GM23338 (cell line): ENCODE measurements around the gene SLC2A1. TPM values are rescaled to one million over a fixed set of nuclear protein-coding genes. Genes with fewer than 3 reads are reported as not detected.

ENCODE experiments used
- ATAC-seq: fragments of 200-7000 bp; cut with Tn5 transposase; 3 replicates; pipeline ENCODE4 v1.9.1; 2020
- DNase-seq: peaks from one replicate; pipeline ENCODE4 v3.0.0-alpha.2; 2015; ENCODE audit warnings: low spot score
- H2AFZ ChIP-seq: fragments of 200-600 bp; sonication (generic); 2 replicates; pipeline ENCODE4 v1.8.0; 2016; ENCODE audit warnings: antibody characterized with exemption, mild to moderate bottlenecking, moderate library complexity
- H3F3A ChIP-seq: fragments of 200-600 bp; sonication (generic); replicated peaks from 2 replicates; pipeline ENCODE4 v1.8.0; 2017; ENCODE audit warnings: antibody characterized with exemption, mixed run types, low read depth
- H3K27ac ChIP-seq: fragments of 200-600 bp; sonication (generic); 2 replicates; pipeline ENCODE4 v1.6.1; 2016; ENCODE audit warnings: low read depth
- H3K27me3 ChIP-seq: fragments of 200-600 bp; sonication (generic); 2 replicates; pipeline ENCODE4 v1.8.0; 2016; ENCODE audit warnings: mild to moderate bottlenecking, mixed run types, moderate library complexity; ENCODE audit not compliant: insufficient read depth
- H3K36me3 ChIP-seq: fragments of 200-600 bp; sonication (generic); 2 replicates; pipeline ENCODE4 v1.8.0; 2016; ENCODE audit warnings: mild to moderate bottlenecking; ENCODE audit not compliant: insufficient read depth
- H3K4me1 ChIP-seq: fragments of 200-600 bp; sonication (generic); 2 replicates; pipeline ENCODE4 v1.8.0; 2016; ENCODE audit warnings: mild to moderate bottlenecking, moderate library complexity; ENCODE audit not compliant: insufficient read depth
- H3K4me2 ChIP-seq: fragments of 200-600 bp; sonication (generic); 2 replicates; pipeline ENCODE4 v1.7.1; 2017; ENCODE audit warnings: mixed run types
- H3K4me3 ChIP-seq: fragments of 200-600 bp; sonication (generic); 2 replicates; pipeline ENCODE4 v1.6.1; 2016; ENCODE audit warnings: mixed run types
- H3K79me2 ChIP-seq: fragments of 200-600 bp; sonication (generic); replicated peaks from 2 replicates; pipeline ENCODE4 v1.8.0; 2017; ENCODE audit warnings: mild to moderate bottlenecking; ENCODE audit not compliant: insufficient read depth
- H3K9me2 ChIP-seq: fragments of 200-600 bp; sonication (generic); 2 replicates; pipeline ENCODE4 v1.8.0; 2017; ENCODE audit not compliant: insufficient read depth
- H4K20me1 ChIP-seq: fragments of 200-600 bp; sonication (generic); replicated peaks from 2 replicates; pipeline ENCODE4 v1.8.0; 2017; ENCODE audit warnings: mild to moderate bottlenecking; ENCODE audit not compliant: insufficient read depth
- H3K27ac Mint-ChIP-seq: 2 replicates; pipeline ENCODE4 v1.8.0; 2020; ENCODE audit warnings: inconsistent platforms, mild to moderate bottlenecking, moderate library complexity, mixed read lengths
- H3K27me3 Mint-ChIP-seq: 3 replicates; pipeline ENCODE4 v1.8.0; 2022; ENCODE audit warnings: low read depth, mild to moderate bottlenecking, moderate library complexity, mixed read lengths, inconsistent platforms; ENCODE audit not compliant: insufficient read depth, poor library complexity
- H3K36me3 Mint-ChIP-seq: 3 replicates; pipeline ENCODE4 v1.8.0; 2021; ENCODE audit warnings: low read depth, mild to moderate bottlenecking, inconsistent platforms, moderate library complexity, mixed read lengths
- H3K4me1 Mint-ChIP-seq: 3 replicates; pipeline ENCODE4 v1.8.0; 2020; ENCODE audit warnings: mild to moderate bottlenecking, inconsistent platforms, mixed read lengths
- H3K4me3 Mint-ChIP-seq: 3 replicates; pipeline ENCODE4 v1.8.0; 2021; ENCODE audit warnings: moderate library complexity, mild to moderate bottlenecking, inconsistent platforms, mixed read lengths
- H3K9me3 Mint-ChIP-seq: 3 replicates; pipeline ENCODE4 v1.8.0; 2020; ENCODE audit warnings: moderate library complexity, mild to moderate bottlenecking, inconsistent platforms, mixed read lengths
- CREB1 ChIP-seq: fragments of 250-450 bp; sonication (Bioruptor Pico); IDR thresholded peaks from 2 replicates; pipeline ENCODE4 v1.5.0; 2020; ENCODE audit warnings: low read depth, mild to moderate bottlenecking, moderate library complexity
- CTCF ChIP-seq, 2 experiments: fragments of 200-600 bp in 1 of 2; sonication (generic) in 1 of 2; conservative IDR thresholded peaks; 2 replicates each; pipeline versions ENCODE4 v1.5.1 to v1.6.1; 2016 to 2017; ENCODE audit warnings: antibody characterized with exemption in 2 of 2, low read depth in 2 of 2, mild to moderate bottlenecking in 2 of 2, moderate library complexity in 1 of 2
- ETS1 ChIP-seq: IDR thresholded peaks from 2 replicates; pipeline ENCODE4 v1.6.1; 2016; ENCODE audit warnings: antibody characterized with exemption
- EZH2 ChIP-seq: fragments of 200-600 bp; sonication (generic); IDR thresholded peaks from one replicate; pipeline ENCODE4 v1.8.0; 2017; ENCODE audit warnings: antibody characterized with exemption, mild to moderate bottlenecking, low read depth; ENCODE audit not compliant: unreplicated experiment
- EZH2phosphoT487 ChIP-seq: fragments of 200-600 bp; sonication (generic); IDR thresholded peaks from one replicate; pipeline ENCODE4 v1.8.1; 2018; ENCODE audit warnings: antibody characterized with exemption; ENCODE audit not compliant: unreplicated experiment
- JUNB ChIP-seq: IDR thresholded peaks from one replicate; pipeline ENCODE4 v1.6.1; 2016; ENCODE audit warnings: antibody characterized with exemption; ENCODE audit not compliant: unreplicated experiment
- NANOG ChIP-seq: IDR thresholded peaks from 2 replicates; pipeline ENCODE4 v1.6.1; 2016; ENCODE audit warnings: antibody characterized with exemption, borderline replicate concordance
- STAT1 ChIP-seq: IDR thresholded peaks from one replicate; pipeline ENCODE4 v1.6.1; 2016; ENCODE audit warnings: antibody characterized with exemption; ENCODE audit not compliant: unreplicated experiment
- ZNF114 ChIP-seq: fragments of 250-450 bp; sonication (Bioruptor Pico); IDR thresholded peaks from 2 replicates; pipeline ENCODE4 v1.5.0; 2020; ENCODE audit warnings: mild to moderate bottlenecking, moderate library complexity
- ZNF331 ChIP-seq: fragments of 250-450 bp; sonication (Bioruptor Pico); IDR thresholded peaks from 2 replicates; pipeline ENCODE4 v1.5.0; 2020; ENCODE audit warnings: low read depth, mild to moderate bottlenecking, moderate library complexity
- polyA plus RNA-seq: library from polyadenylated mRNA; unstranded; fragments of >200 nt; fragmentation: Nextera tagmentation; extraction: Ambion mirVana; gene quantifications from 2 replicates; pipeline ENCODE4 v1.2.1, GENCODE V29; 2016
- total RNA-seq: library from RNA; depleted of rRNA; stranded (reverse); fragments of >200 nt; shearing (Covaris generic); gene quantifications from 2 replicates; pipeline ENCODE4 v1.2.3, GENCODE V29; 2014
- TF ChIP-seq, protein P1 (sequence below): IDR thresholded peaks from one replicate; pipeline ENCODE4 v1.6.1; 2018; ENCODE audit warnings: antibody characterized with exemption; ENCODE audit not compliant: unreplicated experiment

SLC2A1 gene
- total and polyA plus RNA-seq, 2 experiments from 2014 or later = 66.1 to 305 TPM

DNA sequence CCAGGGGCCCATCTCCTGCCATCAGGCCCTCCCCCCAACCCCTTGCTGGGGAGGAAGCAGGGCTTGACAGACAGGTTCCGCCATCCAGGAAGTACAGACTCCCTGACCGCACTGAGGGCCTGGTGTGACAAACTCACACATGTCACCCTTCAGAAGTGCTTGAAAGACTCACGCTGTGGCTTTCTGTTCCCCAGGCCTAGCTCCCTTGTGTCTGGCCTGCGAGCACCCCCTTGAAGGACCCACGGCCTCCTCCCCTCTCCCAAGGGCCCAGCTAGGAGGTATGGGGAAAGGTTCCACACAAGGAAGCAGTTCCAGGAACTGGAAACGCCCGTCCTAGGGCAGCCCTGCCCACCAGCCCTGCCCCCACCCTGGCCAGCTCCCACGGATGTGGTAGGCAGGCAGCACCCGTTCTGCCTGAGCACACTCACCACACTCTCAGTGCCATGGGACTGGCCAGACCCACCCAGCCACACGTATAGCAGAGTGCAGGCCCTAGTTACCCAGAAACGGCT, 26.7 kb downstream of the SLC2A1 start:
- peak overlapping the region; percentile 88 for H3K27ac ChIP-seq
- H3K79me2 ChIP-seq = peaks cover 48% of the 10 kb centered on the region
- H3K9me2 ChIP-seq = no peaks in the 10 kb centered on the region
- no peak for TF ChIP-seq EZH2
- TF ChIP-seq CREB1 (CRISPR knock-in tag) = no peak
- no peak for TF ChIP-seq ZNF331
- TF ChIP-seq STAT1 = no peak
- TF ChIP-seq, protein P1, sequence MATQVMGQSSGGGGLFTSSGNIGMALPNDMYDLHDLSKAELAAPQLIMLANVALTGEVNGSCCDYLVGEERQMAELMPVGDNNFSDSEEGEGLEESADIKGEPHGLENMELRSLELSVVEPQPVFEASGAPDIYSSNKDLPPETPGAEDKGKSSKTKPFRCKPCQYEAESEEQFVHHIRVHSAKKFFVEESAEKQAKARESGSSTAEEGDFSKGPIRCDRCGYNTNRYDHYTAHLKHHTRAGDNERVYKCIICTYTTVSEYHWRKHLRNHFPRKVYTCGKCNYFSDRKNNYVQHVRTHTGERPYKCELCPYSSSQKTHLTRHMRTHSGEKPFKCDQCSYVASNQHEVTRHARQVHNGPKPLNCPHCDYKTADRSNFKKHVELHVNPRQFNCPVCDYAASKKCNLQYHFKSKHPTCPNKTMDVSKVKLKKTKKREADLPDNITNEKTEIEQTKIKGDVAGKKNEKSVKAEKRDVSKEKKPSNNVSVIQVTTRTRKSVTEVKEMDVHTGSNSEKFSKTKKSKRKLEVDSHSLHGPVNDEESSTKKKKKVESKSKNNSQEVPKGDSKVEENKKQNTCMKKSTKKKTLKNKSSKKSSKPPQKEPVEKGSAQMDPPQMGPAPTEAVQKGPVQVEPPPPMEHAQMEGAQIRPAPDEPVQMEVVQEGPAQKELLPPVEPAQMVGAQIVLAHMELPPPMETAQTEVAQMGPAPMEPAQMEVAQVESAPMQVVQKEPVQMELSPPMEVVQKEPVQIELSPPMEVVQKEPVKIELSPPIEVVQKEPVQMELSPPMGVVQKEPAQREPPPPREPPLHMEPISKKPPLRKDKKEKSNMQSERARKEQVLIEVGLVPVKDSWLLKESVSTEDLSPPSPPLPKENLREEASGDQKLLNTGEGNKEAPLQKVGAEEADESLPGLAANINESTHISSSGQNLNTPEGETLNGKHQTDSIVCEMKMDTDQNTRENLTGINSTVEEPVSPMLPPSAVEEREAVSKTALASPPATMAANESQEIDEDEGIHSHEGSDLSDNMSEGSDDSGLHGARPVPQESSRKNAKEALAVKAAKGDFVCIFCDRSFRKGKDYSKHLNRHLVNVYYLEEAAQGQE = no peak
- TF ChIP-seq JUNB = no peak
- no peak for TF ChIP-seq ZNF114 (CRISPR knock-in tag)
- TF ChIP-seq NANOG = no peak
- no peak for TF ChIP-seq CTCF (conservative IDR thresholded peaks at IDR 0.05; ENCODE audit: low read depth in 2 of 2)
- TF ChIP-seq EZH2phosphoT487 = no peak
- TF ChIP-seq ETS1 = no peak
- no peak overlapping the region for H2AFZ ChIP-seq
- peaks cover 43% of the 10 kb centered on the region for H3K36me3 ChIP-seq
- peaks cover 35% of the 10 kb centered on the region for H3K4me1 ChIP-seq
- Mint-ChIP-seq H3K4me1 (peaks cover 58% of the 10 kb centered on the region), H3K27me3 (peaks cover 24% of the 10 kb centered on the region), H3K9me3 (no peaks in the 10 kb centered on the region), H3K27ac (no peak overlapping the region), H3K36me3 (peaks cover 90% of the 10 kb centered on the region), H3K4me3 (no peak overlapping the region)
- H4K20me1 ChIP-seq = peaks cover 43% of the 10 kb centered on the region
- no peak overlapping the region for H3K4me2 ChIP-seq
- no peaks in the 10 kb centered on the region for H3K27me3 ChIP-seq
- H3K4me3 ChIP-seq = no peak overlapping the region
- peaks cover 57% of the 10 kb centered on the region for H3F3A ChIP-seq
- DNase-seq (peak; percentile 30), ATAC-seq (peak; percentile 7; the same call in 1 of the 3 replicates)
